ENCODE data around the gene C20orf173.

GRCh38 chr20:35489717-35490116, 39.7 kb downstream of the C20orf173 start:
- TF ChIP-seq CTCF (IDR thresholded peaks at IDR 0.05) (no peak), TAF1 (IDR thresholded peaks at IDR 0.05; ENCODE audit: borderline replicate concordance, low read depth, low read length) (no peak), RAD21 (IDR thresholded peaks at IDR 0.05; ENCODE audit: low read length) (no peak), TEAD4 (IDR thresholded peaks at IDR 0.05; ENCODE audit: borderline replicate concordance, insufficient read depth) (no peak), POLR2AphosphoS5 (IDR thresholded peaks at IDR 0.05; ENCODE audit: low read depth, low read length) (no peak), MEF2A (IDR thresholded peaks at IDR 0.05; ENCODE audit: borderline replicate concordance, low read depth) (no peak), EP300 (IDR thresholded peaks at IDR 0.05; ENCODE audit: borderline replicate concordance in 1 of 2, low read depth in 1 of 2, low read length in 1 of 2) (no peak)
